ENCODE data around the gene MYOCD. TPM values are rescaled to one million over a fixed set of nuclear protein-coding genes. Genes with fewer than 3 reads are reported as not detected.

Gene MYOCD
- total RNA-seq, 1 experiment from 2014 or later = 4.8 TPM

DNA sequence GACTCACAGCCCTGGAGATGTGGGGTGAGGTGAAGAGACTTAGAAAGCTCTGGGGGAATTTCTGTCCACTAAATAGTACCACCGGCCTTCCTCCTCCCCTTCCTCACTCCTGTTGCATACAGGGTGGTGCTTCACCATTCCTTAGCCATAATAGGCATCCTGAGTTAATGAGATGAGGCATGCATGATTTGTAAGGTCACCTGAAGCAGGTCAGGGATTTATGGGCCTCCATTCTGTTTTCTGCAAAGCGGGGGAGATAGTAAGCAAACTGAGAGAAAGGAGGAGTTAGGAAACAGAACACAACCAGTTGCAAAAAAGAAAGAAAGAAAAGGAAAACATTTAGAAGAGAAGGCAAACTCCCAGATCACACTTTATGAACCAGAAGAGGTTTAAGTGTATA, 9.3 kb upstream of the MYOCD start:
- no peak for DNase-seq (ENCODE audit: low read depth in 1 of 2, low spot score in 2 of 2)
- Histone ChIP-seq H3K9me3 (replicated peaks) (no peaks in the 10 kb centered on the region), H3K4me3 (no peak overlapping the region), H3K27ac (no peak overlapping the region), H3K36me3 (no peaks in the 10 kb centered on the region), H3K27me3 (replicated peaks) (no peaks in the 10 kb centered on the region), H3K4me1 (replicated peaks) (no peaks in the 10 kb centered on the region)

DNA sequence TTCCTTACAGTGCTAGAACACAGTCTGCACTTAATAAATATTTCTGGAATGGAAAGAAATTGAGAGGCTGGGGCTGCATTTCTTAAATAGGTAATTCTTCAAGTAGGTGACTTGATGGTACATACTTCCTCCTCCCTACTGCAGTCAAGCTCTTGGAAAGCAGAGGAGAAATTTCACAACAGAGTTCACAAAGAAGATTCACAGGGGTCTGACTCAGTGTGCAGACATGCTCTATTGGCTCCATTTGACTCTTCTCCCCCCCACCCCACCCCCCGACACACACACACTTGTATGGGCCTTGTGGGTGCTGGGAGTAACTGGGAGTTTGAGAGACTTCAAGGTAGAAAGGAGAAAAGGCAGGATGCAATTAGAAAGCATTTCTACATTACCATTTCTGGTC, 6.2 kb upstream of the MYOCD start:
- Histone ChIP-seq H3K27me3 (replicated peaks) (no peaks in the 10 kb centered on the region), H3K9me3 (replicated peaks) (no peaks in the 10 kb centered on the region), H3K4me1 (replicated peaks) (peaks cover under 1% of the 10 kb centered on the region; the same call in 1 of the 2 replicates), H3K4me3 (no peak overlapping the region), H3K36me3 (no peaks in the 10 kb centered on the region), H3K27ac (no peak overlapping the region)
- no peak for DNase-seq (ENCODE audit: low read depth in 1 of 2, low spot score in 2 of 2)

DNA sequence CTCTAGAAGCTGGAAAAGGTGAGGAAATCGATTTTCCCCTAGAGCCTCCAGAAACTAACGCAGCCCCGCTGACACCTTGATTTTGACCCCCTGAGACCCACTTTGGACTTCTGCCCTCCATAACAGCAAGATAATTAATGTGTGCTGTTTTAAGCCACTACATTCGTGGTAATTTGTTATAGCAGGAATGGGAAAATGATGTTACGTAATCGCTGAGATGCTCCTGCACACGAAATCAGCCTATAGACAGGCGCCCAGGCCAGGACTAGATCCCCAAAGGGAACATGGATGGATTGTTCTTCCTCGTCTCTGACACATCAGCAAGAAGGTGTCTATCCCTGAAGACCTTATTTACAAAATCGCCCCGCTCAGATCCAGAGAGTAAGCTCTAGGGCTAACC, 1.4 kb upstream of the MYOCD start:
- H3K27me3 ChIP-seq (replicated peaks) = no peaks in the 10 kb centered on the region
- no peak overlapping the region for H3K27ac ChIP-seq
- H3K4me3 ChIP-seq = no peak overlapping the region; the same call in 1 of the 2 replicates
- no peaks in the 10 kb centered on the region for H3K36me3 ChIP-seq
- DNase-seq (ENCODE audit: low read depth in 1 of 2, low spot score in 2 of 2) = no peak
- no peaks in the 10 kb centered on the region for H3K9me3 ChIP-seq (replicated peaks)
- H3K4me1 ChIP-seq (replicated peaks) = peaks cover 21% of the 10 kb centered on the region

DNA sequence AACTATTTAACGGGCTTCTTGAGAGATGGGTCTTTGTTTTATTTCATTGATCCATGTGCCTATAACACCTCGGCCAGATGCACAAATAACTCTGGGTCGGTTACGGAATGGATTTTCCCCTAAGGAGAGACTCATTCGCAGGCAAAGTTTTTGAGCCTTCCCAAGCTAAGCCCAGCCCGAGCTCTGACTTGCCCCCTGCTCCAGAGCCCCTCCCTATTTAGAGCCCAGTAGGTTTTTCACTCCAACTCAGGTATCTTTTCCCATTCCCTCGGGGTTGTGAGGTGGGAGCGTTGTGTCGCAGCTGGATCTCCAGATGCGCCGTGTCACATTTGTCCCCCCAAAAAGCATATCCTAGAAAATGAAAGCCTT, 812 bp upstream of the MYOCD start:
- Histone ChIP-seq H3K4me1 (replicated peaks) (peaks cover 21% of the 10 kb centered on the region), H3K36me3 (no peaks in the 10 kb centered on the region), H3K9me3 (replicated peaks) (no peaks in the 10 kb centered on the region), H3K27me3 (replicated peaks) (no peaks in the 10 kb centered on the region), H3K27ac (peak overlapping the region; percentile 40), H3K4me3 (peak overlapping the region; percentile 60)
- no peak for DNase-seq (ENCODE audit: low read depth in 1 of 2, low spot score in 2 of 2)

DNA sequence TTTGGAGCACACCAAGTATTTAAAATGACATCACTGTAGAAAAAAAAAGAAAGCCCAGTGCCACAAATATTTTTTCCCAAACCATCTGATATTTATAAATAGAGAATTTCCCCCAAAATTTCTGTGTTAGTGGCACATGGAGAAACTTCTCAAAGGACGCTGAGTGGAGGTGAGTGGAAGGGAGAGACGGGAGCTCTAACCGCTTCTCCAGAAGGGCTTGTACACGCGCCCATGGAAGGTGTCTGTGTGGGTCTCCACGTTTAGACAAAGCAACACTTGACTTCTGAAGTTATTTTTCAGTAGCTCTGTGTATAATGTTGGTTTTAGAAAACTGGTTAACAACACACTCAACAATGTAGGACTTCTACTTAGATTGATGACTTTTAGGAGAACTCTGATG, 1.0 kb downstream of the MYOCD start:
- DNase-seq (ENCODE audit: low read depth in 1 of 2, low spot score in 2 of 2) = peak in 1 of 2 experiments; percentile 10
- Histone ChIP-seq H3K4me1 (replicated peaks) (peaks cover 21% of the 10 kb centered on the region), H3K27ac (no peak overlapping the region), H3K27me3 (replicated peaks) (no peaks in the 10 kb centered on the region), H3K36me3 (no peaks in the 10 kb centered on the region), H3K4me3 (no peak overlapping the region), H3K9me3 (replicated peaks) (no peaks in the 10 kb centered on the region)

DNA sequence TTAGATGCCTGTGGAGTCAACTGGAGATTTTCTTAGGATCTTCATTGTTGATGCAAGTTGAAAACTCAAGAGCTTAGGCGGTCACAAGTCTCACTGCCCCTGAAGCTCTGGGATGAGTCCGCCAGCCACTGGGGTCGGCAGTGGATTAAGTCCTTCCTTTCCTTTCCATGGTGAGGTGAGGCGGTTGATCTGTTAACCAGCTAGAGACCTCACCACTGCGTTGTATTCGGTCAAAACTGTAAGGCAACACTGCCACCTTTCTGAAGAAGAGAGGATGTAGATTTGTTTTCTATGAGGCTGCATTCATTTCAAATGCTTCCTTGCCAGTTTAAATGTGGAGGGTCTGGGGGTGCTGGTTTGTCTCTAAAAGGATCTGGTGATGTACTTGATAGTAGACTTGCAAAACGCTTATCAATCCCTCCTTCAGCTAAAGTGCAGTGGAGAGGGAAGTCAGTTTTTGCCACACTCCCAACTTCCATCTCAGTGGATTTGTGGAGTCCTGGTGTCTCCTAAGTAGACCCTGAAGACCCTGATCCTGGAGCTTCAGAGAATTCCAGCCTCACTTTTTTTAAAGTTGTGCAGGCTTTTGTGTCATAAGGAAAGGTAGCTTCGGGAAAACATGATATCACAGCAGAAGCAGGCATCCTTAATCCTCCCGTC, 1.7 kb downstream of the MYOCD start:
- Histone ChIP-seq H3K4me3 (no peak overlapping the region), H3K9me3 (replicated peaks) (no peaks in the 10 kb centered on the region), H3K27ac (no peak overlapping the region), H3K27me3 (replicated peaks) (no peaks in the 10 kb centered on the region), H3K4me1 (replicated peaks) (peaks cover 21% of the 10 kb centered on the region), H3K36me3 (no peaks in the 10 kb centered on the region)
- DNase-seq (ENCODE audit: low read depth in 1 of 2, low spot score in 2 of 2) = peak; percentile 57 to 69

DNA sequence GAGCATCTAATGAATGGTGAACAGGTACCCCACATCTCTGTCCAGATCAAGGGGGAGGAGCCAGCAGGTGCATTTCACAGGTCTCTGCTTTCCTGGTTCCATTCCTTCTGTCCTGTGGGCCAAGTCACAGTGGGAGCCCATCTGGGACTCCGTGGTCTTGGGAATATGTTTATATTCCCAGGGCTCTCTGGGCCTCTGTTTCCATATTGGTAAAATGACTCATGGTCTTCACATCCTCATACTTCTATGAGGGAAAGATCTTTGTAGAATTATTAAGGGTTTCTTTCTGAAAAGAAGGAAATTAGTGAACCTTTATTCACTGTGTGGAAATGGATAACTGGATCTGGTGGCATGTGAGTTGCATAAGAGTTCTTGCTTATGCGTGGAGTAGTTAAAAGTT, 6.2 kb downstream of the MYOCD start:
- no peak for DNase-seq (ENCODE audit: low read depth in 1 of 2, low spot score in 2 of 2)
- H3K27me3 ChIP-seq (replicated peaks) = no peaks in the 10 kb centered on the region
- H3K9me3 ChIP-seq (replicated peaks) = no peaks in the 10 kb centered on the region
- H3K4me3 ChIP-seq = no peak overlapping the region
- H3K4me1 ChIP-seq (replicated peaks) = peaks cover 5% of the 10 kb centered on the region
- no peaks in the 10 kb centered on the region for H3K36me3 ChIP-seq
- no peak overlapping the region for H3K27ac ChIP-seq

DNA sequence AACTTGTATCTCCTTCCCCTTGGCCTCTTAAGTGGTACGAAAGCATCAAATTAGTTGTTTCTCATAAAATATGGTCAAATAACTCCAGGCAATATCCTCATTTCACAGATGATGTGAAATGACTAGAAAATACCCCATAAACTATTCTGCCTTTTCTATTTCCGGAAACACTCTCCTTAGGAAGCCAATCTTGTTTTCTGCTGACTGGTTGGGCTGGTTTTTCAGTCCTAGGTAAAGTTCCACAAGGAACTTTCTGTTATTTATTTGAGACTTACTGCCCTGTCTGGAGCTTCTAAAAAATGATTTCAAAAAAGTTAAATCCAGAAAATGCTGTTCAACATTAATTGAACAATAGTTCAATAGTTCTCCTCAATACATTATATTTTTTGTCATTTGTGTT, 7.3 kb downstream of the MYOCD start:
- Histone ChIP-seq H3K4me1 (replicated peaks) (no peaks in the 10 kb centered on the region), H3K9me3 (replicated peaks) (no peaks in the 10 kb centered on the region), H3K36me3 (no peaks in the 10 kb centered on the region), H3K27ac (no peak overlapping the region), H3K4me3 (no peak overlapping the region), H3K27me3 (replicated peaks) (no peaks in the 10 kb centered on the region)
- DNase-seq (ENCODE audit: low read depth in 1 of 2, low spot score in 2 of 2) = no peak

DNA sequence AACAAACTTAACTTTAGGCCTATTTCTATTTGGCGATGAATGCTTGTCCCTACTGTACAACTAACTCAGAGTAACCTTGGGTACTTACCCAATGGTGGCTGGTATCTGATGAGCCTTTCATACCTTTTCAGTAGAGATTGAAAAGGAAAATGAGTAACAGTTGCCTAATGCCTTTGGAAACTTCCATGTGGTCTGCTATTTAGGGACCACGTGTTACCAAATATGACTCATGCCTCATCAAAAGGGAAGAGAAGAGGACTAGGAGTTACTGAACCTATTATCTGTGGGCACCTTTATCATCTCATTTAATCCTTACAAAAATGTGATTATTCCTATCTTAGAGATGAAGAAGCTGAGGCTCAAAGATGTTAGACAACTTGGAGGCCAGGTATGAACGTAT, 8.1 kb downstream of the MYOCD start:
- Histone ChIP-seq H3K36me3 (no peaks in the 10 kb centered on the region), H3K27ac (no peak overlapping the region), H3K4me1 (replicated peaks) (no peaks in the 10 kb centered on the region), H3K27me3 (replicated peaks) (no peaks in the 10 kb centered on the region), H3K4me3 (no peak overlapping the region), H3K9me3 (replicated peaks) (no peaks in the 10 kb centered on the region)
- DNase-seq (ENCODE audit: low read depth in 1 of 2, low spot score in 2 of 2) = no peak

DNA sequence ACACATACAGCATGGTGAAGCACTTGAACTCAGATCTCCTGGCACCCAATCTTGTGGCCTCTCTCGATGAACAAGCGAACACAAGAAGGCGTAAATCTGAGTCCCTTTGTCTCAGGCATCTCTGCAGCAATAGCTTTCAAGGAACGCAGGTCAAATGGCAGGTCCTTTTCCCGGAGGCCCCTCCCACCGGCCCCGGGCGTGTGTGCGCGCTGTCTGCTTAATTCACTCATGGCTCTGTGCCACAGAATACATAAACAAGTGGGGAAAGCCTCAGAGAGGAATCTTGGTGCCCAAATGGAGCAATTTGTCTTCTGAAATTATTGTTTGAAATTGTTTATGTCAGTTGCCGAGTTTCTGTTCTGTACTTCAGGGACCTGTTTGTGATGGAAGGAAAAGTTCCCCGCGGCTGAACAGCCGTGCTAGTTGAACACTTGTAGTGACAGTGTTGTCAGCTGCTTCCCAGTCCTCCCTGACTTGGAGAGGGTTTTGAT, 14.8 kb downstream of the MYOCD start:
- Histone ChIP-seq H3K9me3 (replicated peaks) (no peaks in the 10 kb centered on the region), H3K27me3 (replicated peaks) (no peaks in the 10 kb centered on the region), H3K36me3 (no peaks in the 10 kb centered on the region), H3K4me3 (no peak overlapping the region), H3K4me1 (replicated peaks) (no peaks in the 10 kb centered on the region), H3K27ac (no peak overlapping the region)
- no peak for DNase-seq (ENCODE audit: low read depth in 1 of 2, low spot score in 2 of 2)

DNA sequence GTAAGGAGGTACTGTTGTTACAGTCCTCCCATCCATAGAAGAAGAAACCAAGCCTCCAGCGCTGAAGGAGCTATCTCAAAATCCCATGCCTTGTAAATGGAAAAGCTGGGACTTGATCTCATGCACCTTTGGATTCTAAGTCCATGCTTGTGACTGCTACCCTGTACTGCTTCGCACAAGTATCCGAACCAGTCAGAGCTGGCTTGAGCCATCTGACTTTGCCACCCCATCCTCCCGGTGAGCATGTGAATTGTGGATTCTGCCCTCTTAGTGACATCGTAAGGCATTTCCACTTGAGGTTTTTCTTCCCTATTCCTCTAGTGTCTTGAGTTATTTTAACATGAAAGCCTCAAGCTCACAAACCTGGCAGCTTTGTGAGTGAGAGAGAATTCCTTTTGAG, 15.3 kb downstream of the MYOCD start:
- no peak for DNase-seq (ENCODE audit: low read depth in 1 of 2, low spot score in 2 of 2)
- H3K27me3 ChIP-seq (replicated peaks) = no peaks in the 10 kb centered on the region
- no peak overlapping the region for H3K27ac ChIP-seq
- H3K4me1 ChIP-seq (replicated peaks) = no peaks in the 10 kb centered on the region
- H3K4me3 ChIP-seq = no peak overlapping the region
- H3K9me3 ChIP-seq (replicated peaks) = no peaks in the 10 kb centered on the region
- no peaks in the 10 kb centered on the region for H3K36me3 ChIP-seq

DNA sequence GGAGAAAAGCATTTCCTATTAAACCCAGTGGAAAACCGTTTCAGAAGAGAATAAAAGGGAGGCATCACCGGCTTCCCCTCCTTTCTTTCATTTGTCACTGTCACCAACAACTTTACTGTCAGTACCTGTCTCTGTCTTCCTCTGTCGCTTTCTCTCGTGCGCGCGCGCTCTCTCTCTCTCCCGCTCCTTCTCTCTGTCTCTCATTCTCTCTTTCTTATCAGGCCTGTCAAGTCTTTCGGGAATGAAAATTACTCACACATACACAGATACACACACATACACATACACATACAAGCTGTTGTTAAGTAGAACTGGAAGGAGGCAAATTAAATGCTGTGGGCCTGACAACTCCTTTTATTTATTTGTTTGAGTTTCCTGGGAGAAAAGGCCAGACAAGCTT, 17.6 kb downstream of the MYOCD start:
- Histone ChIP-seq H3K4me1 (replicated peaks) (no peaks in the 10 kb centered on the region), H3K9me3 (replicated peaks) (no peaks in the 10 kb centered on the region), H3K36me3 (no peaks in the 10 kb centered on the region), H3K27me3 (replicated peaks) (no peaks in the 10 kb centered on the region), H3K27ac (no peak overlapping the region), H3K4me3 (no peak overlapping the region)
- no peak for DNase-seq (ENCODE audit: low read depth in 1 of 2, low spot score in 2 of 2)

DNA sequence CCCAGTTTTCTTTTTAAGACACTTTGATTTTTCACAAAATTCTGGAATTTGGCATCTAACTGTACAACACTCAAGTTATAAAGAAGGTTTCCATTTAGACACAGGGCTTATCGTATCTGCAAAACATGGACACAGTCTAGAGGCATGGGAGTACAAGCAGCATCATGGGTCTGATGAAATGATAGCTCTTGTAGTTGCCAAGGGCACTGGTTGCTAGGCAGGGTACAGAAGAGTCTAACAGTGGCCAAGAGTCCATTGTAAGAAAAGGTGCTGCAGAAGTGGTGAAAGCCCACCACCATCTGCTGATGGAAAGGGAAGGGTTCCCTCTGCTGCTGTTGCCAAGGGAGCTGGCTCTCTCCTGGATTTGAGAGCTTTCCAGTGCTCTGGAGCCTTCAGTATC, 20.8 kb downstream of the MYOCD start:
- Histone ChIP-seq H3K4me3 (no peak overlapping the region), H3K36me3 (no peaks in the 10 kb centered on the region), H3K9me3 (replicated peaks) (no peaks in the 10 kb centered on the region), H3K27ac (no peak overlapping the region), H3K4me1 (replicated peaks) (no peaks in the 10 kb centered on the region), H3K27me3 (replicated peaks) (no peaks in the 10 kb centered on the region)
- DNase-seq (ENCODE audit: low read depth in 1 of 2, low spot score in 2 of 2) = no peak

DNA sequence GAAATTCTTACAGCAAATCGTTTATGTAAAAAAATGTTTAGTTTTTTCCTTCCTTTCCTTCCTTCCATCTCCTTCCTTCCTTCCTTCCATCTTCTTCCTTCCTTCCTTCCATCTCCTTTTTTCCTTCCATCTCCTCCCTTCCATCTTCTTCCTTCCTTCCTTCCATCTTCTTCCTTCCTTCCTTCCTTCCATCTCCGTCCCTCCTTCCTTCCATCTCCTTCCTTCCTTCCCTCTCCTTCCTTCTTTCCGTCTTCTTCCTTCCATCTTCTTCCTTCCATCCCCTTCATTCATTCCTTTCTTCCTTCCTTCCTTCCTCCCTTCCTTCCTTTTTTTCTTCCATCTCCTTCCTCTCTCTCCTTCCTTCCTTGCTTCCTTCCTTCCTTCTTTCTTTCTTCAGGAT, 22.7 kb downstream of the MYOCD start:
- no peak for DNase-seq (ENCODE audit: low read depth in 1 of 2, low spot score in 2 of 2)
- H3K36me3 ChIP-seq = no peaks in the 10 kb centered on the region
- H3K4me1 ChIP-seq (replicated peaks) = peaks cover 5% of the 10 kb centered on the region
- H3K27ac ChIP-seq = no peak overlapping the region
- H3K9me3 ChIP-seq (replicated peaks) = no peaks in the 10 kb centered on the region
- no peak overlapping the region for H3K4me3 ChIP-seq
- H3K27me3 ChIP-seq (replicated peaks) = no peaks in the 10 kb centered on the region

DNA sequence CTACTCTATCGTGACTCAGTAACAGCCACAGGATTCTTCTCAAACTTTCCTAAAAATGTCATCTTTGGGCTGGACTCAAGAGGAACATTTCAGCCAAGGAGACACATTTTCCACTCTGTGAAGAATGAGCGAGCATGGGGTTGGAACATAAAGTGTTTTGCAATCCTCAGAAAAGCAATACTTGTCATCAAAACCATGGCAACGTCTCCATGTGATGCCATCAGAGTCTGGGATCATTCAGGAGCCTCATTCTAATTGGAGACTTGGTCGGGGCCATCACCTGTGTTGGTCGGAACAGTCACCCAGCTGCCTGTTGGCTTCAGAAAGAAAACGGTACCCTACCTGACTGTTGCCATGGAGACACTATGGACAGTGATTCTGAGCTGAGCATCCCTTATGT, 25.5 kb downstream of the MYOCD start:
- no peak overlapping the region for H3K4me3 ChIP-seq
- H3K4me1 ChIP-seq (replicated peaks) = peaks cover 12% of the 10 kb centered on the region
- no peaks in the 10 kb centered on the region for H3K36me3 ChIP-seq
- H3K27ac ChIP-seq = no peak overlapping the region
- DNase-seq (ENCODE audit: low read depth in 1 of 2, low spot score in 2 of 2) = no peak
- no peaks in the 10 kb centered on the region for H3K9me3 ChIP-seq (replicated peaks)
- H3K27me3 ChIP-seq (replicated peaks) = no peaks in the 10 kb centered on the region

Measured in SJSA1 (cell line).